NB4 (cell line): ENCODE results near the gene EPHA6.

Experiments
- CTCF ChIP-seq: IDR thresholded peaks from one replicate; pipeline ENCODE4 v1.5.1; 2012; ENCODE audit warnings: low read depth, low read length
- POLR2A ChIP-seq: IDR thresholded peaks from 2 replicates; pipeline ENCODE4 v1.6.1; 2011; ENCODE audit warnings: mild to moderate bottlenecking; ENCODE audit not compliant: insufficient read length; ENCODE audit errors: extremely low read depth

GRCh38 chr3:97293596-97294131 lies 479.3 kb downstream of the EPHA6 start:
- TF ChIP-seq CTCF, result no peak
- no peak for TF ChIP-seq POLR2A
